Ovary (tissue), 3 donors: ENCODE results near the gene GPR171.
"Not testable (repeated sequence)": the region's sequence is repeated elsewhere in the genome, so short reads cannot be mapped to it uniquely, and the experiment has no call there.

Experiments
- EP300 ChIP-seq: sonication (generic); formaldehyde crosslinking; IDR thresholded peaks from one replicate; pipeline ENCODE4 v1.6.1; 2017; ENCODE audit warnings: antibody characterized with exemption
- POLR2A ChIP-seq: fragments of 450-650 bp; IDR thresholded peaks from one replicate; pipeline ENCODE4 v1.6.1; 2017; ENCODE audit warnings: antibody characterized with exemption, mild to moderate bottlenecking, moderate library complexity
- TF ChIP-seq, protein P1 (sequence below), 3 donors: fragments of 450-650 bp in 2 of 3; fragments of 200-600 bp in 1 of 3; IDR thresholded peaks; one replicate each; pipeline versions ENCODE4 v1.5.1 to v1.8.0; 2016 to 2022; ENCODE audit warnings: antibody characterized with exemption in 3 of 3, mild to moderate bottlenecking in 1 of 3
- donor health status: DM: no; HTN: no; CAD: no.

DNA sequence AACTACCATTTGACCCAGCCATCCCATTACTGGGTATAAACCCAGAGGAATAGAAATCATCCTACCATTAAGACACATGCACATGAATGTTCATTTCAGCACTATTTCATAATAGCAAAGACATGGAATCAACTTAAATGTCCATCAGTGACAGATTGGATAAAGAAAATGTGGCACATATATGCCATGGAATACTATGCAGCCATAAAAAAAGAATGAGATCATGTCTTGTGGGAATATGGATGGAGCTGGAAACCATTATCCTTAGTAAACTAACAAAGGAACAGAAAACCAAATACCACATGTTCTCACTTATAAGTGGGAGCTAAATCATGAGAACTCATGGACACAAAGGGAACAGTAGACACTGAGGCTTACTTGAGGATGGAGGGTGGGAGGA, 29.4 kb upstream of the GPR171 start:
- not testable (repeated sequence) for TF ChIP-seq POLR2A, EP300
- TF ChIP-seq, protein P1, sequence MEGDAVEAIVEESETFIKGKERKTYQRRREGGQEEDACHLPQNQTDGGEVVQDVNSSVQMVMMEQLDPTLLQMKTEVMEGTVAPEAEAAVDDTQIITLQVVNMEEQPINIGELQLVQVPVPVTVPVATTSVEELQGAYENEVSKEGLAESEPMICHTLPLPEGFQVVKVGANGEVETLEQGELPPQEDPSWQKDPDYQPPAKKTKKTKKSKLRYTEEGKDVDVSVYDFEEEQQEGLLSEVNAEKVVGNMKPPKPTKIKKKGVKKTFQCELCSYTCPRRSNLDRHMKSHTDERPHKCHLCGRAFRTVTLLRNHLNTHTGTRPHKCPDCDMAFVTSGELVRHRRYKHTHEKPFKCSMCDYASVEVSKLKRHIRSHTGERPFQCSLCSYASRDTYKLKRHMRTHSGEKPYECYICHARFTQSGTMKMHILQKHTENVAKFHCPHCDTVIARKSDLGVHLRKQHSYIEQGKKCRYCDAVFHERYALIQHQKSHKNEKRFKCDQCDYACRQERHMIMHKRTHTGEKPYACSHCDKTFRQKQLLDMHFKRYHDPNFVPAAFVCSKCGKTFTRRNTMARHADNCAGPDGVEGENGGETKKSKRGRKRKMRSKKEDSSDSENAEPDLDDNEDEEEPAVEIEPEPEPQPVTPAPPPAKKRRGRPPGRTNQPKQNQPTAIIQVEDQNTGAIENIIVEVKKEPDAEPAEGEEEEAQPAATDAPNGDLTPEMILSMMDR (IDR thresholded peaks at IDR 0.05), result not testable (repeated sequence)
